Measurements from ENCODE around the gene DOHH.

DOHH gene

DNA sequence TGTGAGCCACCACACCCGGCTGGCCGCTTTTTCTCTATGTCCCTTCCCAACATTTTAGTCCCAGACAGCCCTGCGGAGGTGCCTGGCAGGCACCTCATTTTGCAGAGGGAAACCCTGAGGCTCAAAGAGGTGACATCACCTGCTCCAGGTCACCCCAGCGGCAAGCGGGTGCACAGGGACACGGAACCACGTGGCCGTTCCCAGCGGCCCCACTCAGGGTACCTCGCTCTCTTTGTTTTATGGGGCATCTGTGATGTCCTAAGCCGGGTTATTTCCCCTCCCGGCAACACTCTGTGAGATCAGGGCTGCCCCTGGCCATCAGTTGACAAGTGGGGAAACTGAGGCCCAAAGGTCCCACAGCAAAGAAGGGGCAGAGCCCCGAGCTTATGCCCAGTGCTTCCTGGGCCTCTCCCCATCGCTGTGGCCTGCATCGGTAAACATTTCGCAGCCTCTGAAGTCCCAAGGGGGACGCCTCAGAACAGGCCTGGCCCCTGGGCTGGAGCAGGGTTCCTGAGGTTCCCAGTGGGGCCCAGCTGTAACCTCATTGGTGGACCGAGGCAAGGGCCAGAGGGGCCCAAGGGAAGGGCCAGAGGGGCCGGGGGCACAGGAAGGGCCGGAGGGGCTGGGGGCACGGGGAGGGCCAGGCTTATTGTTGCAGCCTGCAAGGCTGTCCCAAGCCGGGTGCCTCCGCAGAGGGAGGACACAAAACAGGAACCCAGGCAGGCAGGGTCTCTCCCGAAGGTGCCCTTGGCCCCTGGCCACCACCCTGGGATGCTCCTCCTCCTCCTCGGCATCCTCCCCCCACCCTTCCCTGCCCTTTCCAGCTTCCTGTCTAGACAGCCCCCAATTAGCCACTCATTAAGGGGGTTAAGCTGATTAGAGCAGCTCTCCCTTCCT is 59.1 kb downstream of the DOHH start:
- DNase-seq (ENCODE audit: low spot score): no peak
